HG02885 (cell line): Measurements from ENCODE around the gene ODAD2.
"Not testable (repeated sequence)": the region's sequence is repeated elsewhere in the genome, so short reads cannot be mapped to it uniquely, and the experiment has no call there.

ENCODE experiments used
- ATAC-seq: cut with Tn5 transposase; IDR thresholded peaks from one replicate; pipeline ENCODE4 v1.9.1; 2021; ENCODE audit warnings: mild to moderate bottlenecking; ENCODE audit not compliant: unreplicated experiment, poor library complexity

Gene ODAD2

GRCh38 chr10:27998954-27999275 lies at the start of gene ODAD2:
Gene ODAD2 (minus strand): TSS chr10:27999079. CDS start chr10:27995142, 3,937 bp downstream.
- no peak for ATAC-seq

GRCh38 chr10:28047061-28047460 lies 48.2 kb upstream of the ODAD2 start:
- no peak for ATAC-seq

GRCh38 chr10:28046579-28046978 lies 47.7 kb upstream of the ODAD2 start:
- ATAC-seq, result no peak

- no peak for ATAC-seq
These were observed 45.1 kb upstream of the ODAD2 start for GRCh38 chr10:28043941-28044340.

GRCh38 chr10:28036587-28036986 lies 37.7 kb upstream of the ODAD2 start:
- ATAC-seq, result no peak

GRCh38 chr10:28020993-28021982 lies 22.4 kb upstream of the ODAD2 start:
- ATAC-seq, result no peak

GRCh38 chr10:28020080-28020860 lies 21.4 kb upstream of the ODAD2 start:
- no peak for ATAC-seq

GRCh38 chr10:28014651-28015050 lies 15.8 kb upstream of the ODAD2 start:
- no peak for ATAC-seq

GRCh38 chr10:28012990-28013515 lies 14.2 kb upstream of the ODAD2 start:
- ATAC-seq, result no peak

GRCh38 chr10:28010821-28011220 lies 11.9 kb upstream of the ODAD2 start:
- ATAC-seq, result no peak

GRCh38 chr10:28008054-28008453 lies 9.2 kb upstream of the ODAD2 start:
- ATAC-seq, result no peak

GRCh38 chr10:28001353-28001752 lies 2.5 kb upstream of the ODAD2 start:
- no peak for ATAC-seq

GRCh38 chr10:27998178-27998953 lies 513 bp downstream of the ODAD2 start:
- no peak for ATAC-seq

GRCh38 chr10:27997865-27998177 lies 1.1 kb downstream of the ODAD2 start:
- no peak for ATAC-seq

- ATAC-seq, result no peak
These were observed 3.6 kb downstream of the ODAD2 start for GRCh38 chr10:27995311-27995710.

GRCh38 chr10:27989357-27989756 lies 9.5 kb downstream of the ODAD2 start:
- not testable (repeated sequence) for ATAC-seq

- no peak for ATAC-seq
These were observed 12.1 kb downstream of the ODAD2 start for GRCh38 chr10:27986821-27987220.

GRCh38 chr10:27982875-27983543 lies 15.9 kb downstream of the ODAD2 start:
- no peak for ATAC-seq

GRCh38 chr10:27981744-27982143 lies 17.1 kb downstream of the ODAD2 start:
- no peak for ATAC-seq

GRCh38 chr10:27970795-27971194 lies 28.1 kb downstream of the ODAD2 start:
- not testable (repeated sequence) for ATAC-seq
